ENCODE measurements around the gene ELN. TPM values are rescaled to one million over a fixed set of nuclear protein-coding genes. Genes with fewer than 3 reads are reported as not detected.

Gene ELN
- total RNA-seq, 4 donors from 2014 or later = 4.1 to 427 (median 92.4) TPM

- H3K4me1 ChIP-seq = no peaks in the 10 kb centered on the region
- H3K27me3 ChIP-seq = no peaks in the 10 kb centered on the region
- TF ChIP-seq CTCF (IDR thresholded peaks at IDR 0.05) (no peak), POLR2A (IDR thresholded peaks at IDR 0.05) (no peak)
- H3K9me3 ChIP-seq = no peaks in the 10 kb centered on the region
- intact Hi-C loops (cut with DNase I; ENCODE audit: low total_unique reads) = no loop called here
- DNase-seq = no peak
- H3K4me3 ChIP-seq = no peak overlapping the region
- no peaks in the 10 kb centered on the region for H3K36me3 ChIP-seq
- no peak overlapping the region for H3K27ac ChIP-seq
Measured at GRCh38 chr7:74063646-74064045, 35.7 kb downstream of the ELN start.

- DNase-seq = no peak
Measured at GRCh38 chr7:74064696-74065095, 36.7 kb downstream of the ELN start.

GRCh38 chr7:74066626-74067025 lies 38.7 kb downstream of the ELN start:
- Histone ChIP-seq H3K4me3 (no peak overlapping the region), H3K27ac (no peak overlapping the region), H3K9me3 (no peaks in the 10 kb centered on the region), H3K27me3 (no peaks in the 10 kb centered on the region), H3K4me1 (no peaks in the 10 kb centered on the region), H3K36me3 (no peaks in the 10 kb centered on the region)
- no peak for TF ChIP-seq CTCF (IDR thresholded peaks at IDR 0.05)
- no peak for TF ChIP-seq POLR2A (IDR thresholded peaks at IDR 0.05)
- DNase-seq = no peak
- intact Hi-C loops (cut with DNase I; ENCODE audit: low total_unique reads) = no loop called here

More at GRCh38 chr7:74064696-74065095, 36.7 kb downstream of the ELN start:
- Histone ChIP-seq H3K4me3 (no peak overlapping the region), H3K27ac (no peak overlapping the region), H3K9me3 (no peaks in the 10 kb centered on the region), H3K4me1 (no peaks in the 10 kb centered on the region), H3K27me3 (no peaks in the 10 kb centered on the region), H3K36me3 (no peaks in the 10 kb centered on the region)
- intact Hi-C loops (cut with DNase I; ENCODE audit: low total_unique reads) = no loop called here
- TF ChIP-seq POLR2A (IDR thresholded peaks at IDR 0.05) (no peak), CTCF (IDR thresholded peaks at IDR 0.05) (no peak)

- H3K27ac ChIP-seq = no peak overlapping the region
- H3K27me3 ChIP-seq = no peaks in the 10 kb centered on the region
- TF ChIP-seq CTCF (IDR thresholded peaks at IDR 0.05) (no peak), POLR2A (IDR thresholded peaks at IDR 0.05) (no peak)
- H3K4me1 ChIP-seq = no peaks in the 10 kb centered on the region
- no peak for DNase-seq
- no peaks in the 10 kb centered on the region for H3K9me3 ChIP-seq
- no peaks in the 10 kb centered on the region for H3K36me3 ChIP-seq
- intact Hi-C loops (cut with DNase I; ENCODE audit: low total_unique reads) = no loop called here
- no peak overlapping the region for H3K4me3 ChIP-seq
Measured at GRCh38 chr7:74068378-74069085, 40.6 kb downstream of the ELN start.

- intact Hi-C loops (cut with DNase I; ENCODE audit: low total_unique reads) = no loop called here
- Histone ChIP-seq H3K9me3 (no peaks in the 10 kb centered on the region), H3K27me3 (no peaks in the 10 kb centered on the region), H3K4me3 (no peak overlapping the region), H3K27ac (no peak overlapping the region), H3K4me1 (no peaks in the 10 kb centered on the region), H3K36me3 (no peaks in the 10 kb centered on the region)
- TF ChIP-seq POLR2A (IDR thresholded peaks at IDR 0.05) = no peak
- no peak for DNase-seq
Measured at GRCh38 chr7:74069086-74069541, 41.1 kb downstream of the ELN start.
